B cell (primary cell): ENCODE results near the gene SFXN5. TPM values are rescaled to one million over a fixed set of nuclear protein-coding genes. Genes with fewer than 3 reads are reported as not detected.

ENCODE experiments used
- ATAC-seq: fragments of 200-7000 bp; cut with Tn5 transposase; one replicate; pipeline ENCODE4 v1.10.0; 2021; ENCODE audit warnings: low read depth, mild to moderate bottlenecking, moderate number of reproducible peaks, moderate library complexity
- CTCF ChIA-PET: fragments of 350-600 bp; sonication (Branson Sonifier 250); formaldehyde crosslinking; loops from one replicate; lab custom pipeline; 2021; ENCODE audit warnings: antibody characterized with exemption, inconsistent platforms; lab: Charles Lee
- POLR2A ChIA-PET: fragments of 350-600 bp; sonication (Branson Sonifier 250); formaldehyde crosslinking; loops from one replicate; lab custom pipeline; 2021; ENCODE audit warnings: antibody characterized with exemption; lab: Charles Lee
- DNase-seq: peaks from one replicate; pipeline ENCODE4 v3.0.0; 2013
- H2AFZ ChIP-seq: 2 replicates; pipeline ENCODE4 v1.6.1; 2012; ENCODE audit warnings: mild to moderate bottlenecking, low read depth, low read length; ENCODE audit not compliant: insufficient read depth, poor library complexity, severe bottlenecking
- H3K27ac ChIP-seq, 2 donors: 1 replicate in 1 of 2; 2 replicates in 1 of 2; pipeline ENCODE4 v1.5.1; 2012 to 2013; ENCODE audit warnings: low read length in 2 of 2, mild to moderate bottlenecking in 2 of 2, moderate library complexity in 1 of 2
- H3K27me3 ChIP-seq, 4 experiments: fragments of 200-600 bp in 1 of 4; sonication (generic) in 1 of 4; replicated peaks in 1 of 4; 1 replicate in 2 of 4; 2 replicates in 2 of 4; pipeline versions ENCODE4 v1.6.1 to v1.7.0; 2013 to 2016; ENCODE audit warnings: low read length in 3 of 4, mild to moderate bottlenecking in 2 of 4, mixed read lengths in 1 of 4, moderate library complexity in 1 of 4; ENCODE audit not compliant: insufficient read depth in 4 of 4, control insufficient read depth in 3 of 4; ENCODE audit errors: control extremely low read depth in 1 of 4
- H3K36me3 ChIP-seq, 2 experiments: replicated peaks in 1 of 2; 1 replicate in 1 of 2; 2 replicates in 1 of 2; pipeline versions ENCODE4 v1.6.1 to v1.7.1; 2013; ENCODE audit warnings: low read length in 1 of 2; ENCODE audit not compliant: insufficient read depth in 2 of 2, control insufficient read depth in 1 of 2; ENCODE audit errors: control extremely low read depth in 1 of 2, extremely low read depth in 1 of 2
- H3K4me1 ChIP-seq, 2 donors: fragments of 200-600 bp in 1 of 2; sonication (generic) in 1 of 2; 1 replicate in 1 of 2; 2 replicates in 1 of 2; pipeline versions ENCODE4 v1.5.1 to v1.6.1; 2013 to 2017; ENCODE audit warnings: low read length in 2 of 2; ENCODE audit not compliant: control insufficient read depth in 2 of 2, insufficient read depth in 2 of 2
- H3K4me2 ChIP-seq: replicated peaks from 2 replicates; pipeline ENCODE3; 2012; ENCODE audit warnings: mild to moderate bottlenecking, low read depth, low read length; ENCODE audit not compliant: poor library complexity, severe bottlenecking
- H3K4me3 ChIP-seq, 5 experiments: fragments of 200-600 bp in 1 of 5; sonication (generic) in 1 of 5; 1 replicate in 3 of 5; 2 replicates in 2 of 5; pipeline versions ENCODE4 v1.5.1 to v1.7.0; 2011 to 2016; ENCODE audit warnings: low read length in 4 of 5, mild to moderate bottlenecking in 4 of 5, low read depth in 2 of 5, control low read depth in 1 of 5, moderate library complexity in 1 of 5; ENCODE audit not compliant: insufficient read depth in 1 of 5; ENCODE audit errors: control extremely low read depth in 1 of 5, extremely low read depth in 1 of 5
- H3K79me2 ChIP-seq: fragments of 200-600 bp; sonication (generic); one replicate; pipeline ENCODE4 v1.6.0; 2016; ENCODE audit warnings: low read length; ENCODE audit not compliant: control insufficient read depth, insufficient read depth
- H3K9ac ChIP-seq: fragments of 200-600 bp; sonication (generic); 2 replicates; pipeline ENCODE4 v1.6.1; 2017; ENCODE audit warnings: mild to moderate bottlenecking, low read length, moderate library complexity
- H3K9me3 ChIP-seq, 3 donors: one replicate each; pipeline versions ENCODE4 v1.6.1 to v1.7.1; 2013; ENCODE audit warnings: low read length in 2 of 3; ENCODE audit not compliant: control insufficient read depth in 2 of 3, insufficient read depth in 1 of 3; ENCODE audit errors: control extremely low read depth in 1 of 3
- H4K20me1 ChIP-seq: 2 replicates; pipeline ENCODE4 v1.6.0; 2012; ENCODE audit warnings: mild to moderate bottlenecking, low read length; ENCODE audit not compliant: insufficient read depth, control insufficient read depth, poor library complexity, severe bottlenecking
- H3K27ac Mint-ChIP-seq: one replicate; pipeline ENCODE4 v1.8.0; 2021; ENCODE audit warnings: mixed read lengths
- H3K27me3 Mint-ChIP-seq: one replicate; pipeline ENCODE4 v1.8.0; 2021; ENCODE audit warnings: mixed read lengths
- H3K4me1 Mint-ChIP-seq: one replicate; pipeline ENCODE4 v1.8.0; 2021; ENCODE audit warnings: mixed read lengths
- H3K4me3 Mint-ChIP-seq: one replicate; pipeline ENCODE4 v1.8.0; 2021; ENCODE audit warnings: mixed read lengths
- H3K9me3 Mint-ChIP-seq: one replicate; pipeline ENCODE4 v1.8.0; 2022; ENCODE audit warnings: mixed read lengths; ENCODE audit not compliant: insufficient read depth
- CTCF ChIP-seq: fragments of 200-600 bp; IDR thresholded peaks from one replicate; pipeline ENCODE4 v1.8.0; 2022; ENCODE audit warnings: antibody characterized with exemption, mild to moderate bottlenecking
- EZH2 ChIP-seq: IDR thresholded peaks from 2 replicates; pipeline ENCODE4 v1.6.1; 2012; ENCODE audit warnings: borderline replicate concordance, low read depth, mild to moderate bottlenecking, moderate library complexity, low read length; ENCODE audit not compliant: insufficient read depth, poor library complexity, severe bottlenecking
- WGBS: methylation state at CpG from one replicate; pipeline ENCODE4 v1.1.5; 2013; ENCODE audit warnings: missing lambda C conversion rate; ENCODE audit not compliant: insufficient coverage; 5-methylcytosine and 5-hydroxymethylcytosine counted together
- intact Hi-C: fragments of 100-400 bp; cut with micrococcal nuclease; formaldehyde crosslinking; loops from one replicate; pipeline ENCODE4 v1.10.0; 2022
- polyA plus RNA-seq: library from polyadenylated mRNA; depleted of rRNA; stranded (reverse); fragments of >200 nt; gene quantifications from 2 replicates; pipeline ENCODE4 v1.2.3, GENCODE V29; 2012
- total RNA-seq, 2 donors: library from RNA; stranded (reverse); fragments of 120-200 nt in 1 of 2; gene quantifications; 1 replicate in 1 of 2; 2 replicates in 1 of 2; pipeline versions ENCODE4 v1.2.3 to v1.2.4, GENCODE V29; 2013 to 2022

SFXN5 gene
- total and polyA plus RNA-seq, 2 donors (not counting 1 experiment from before 2014, with no cell fraction given) = 8.0 to 16.9 TPM

GRCh38 chr2:72949045-72949444, 122.5 kb downstream of the SFXN5 start:
- Mint-ChIP-seq H3K9me3 (no peaks in the 10 kb centered on the region), H3K4me3 (no peak overlapping the region), H3K27ac (no peak overlapping the region), H3K27me3 (no peaks in the 10 kb centered on the region), H3K4me1 (no peaks in the 10 kb centered on the region)
- 94% methylated on average over 2 of the region's 2 CpGs for WGBS
- Histone ChIP-seq H3K27ac (no peak overlapping the region), H3K36me3 (no peaks in the 10 kb centered on the region), H2AFZ (no peak overlapping the region), H3K27me3 (no peaks in the 10 kb centered on the region), H3K4me2 (no peak overlapping the region), H3K9ac (no peak overlapping the region), H3K4me3 (no peak overlapping the region), H3K4me1 (no peaks in the 10 kb centered on the region), H3K79me2 (no peaks in the 10 kb centered on the region), H4K20me1 (no peaks in the 10 kb centered on the region), H3K9me3 (no peaks in the 10 kb centered on the region)
- intact Hi-C loops = no loop called here
- ChIA-PET CTCF (no interaction called here), POLR2A (no interaction called here)
- DNase-seq (no peak), ATAC-seq (no peak)
- no peak for TF ChIP-seq EZH2
- no peak for TF ChIP-seq CTCF

DNA sequence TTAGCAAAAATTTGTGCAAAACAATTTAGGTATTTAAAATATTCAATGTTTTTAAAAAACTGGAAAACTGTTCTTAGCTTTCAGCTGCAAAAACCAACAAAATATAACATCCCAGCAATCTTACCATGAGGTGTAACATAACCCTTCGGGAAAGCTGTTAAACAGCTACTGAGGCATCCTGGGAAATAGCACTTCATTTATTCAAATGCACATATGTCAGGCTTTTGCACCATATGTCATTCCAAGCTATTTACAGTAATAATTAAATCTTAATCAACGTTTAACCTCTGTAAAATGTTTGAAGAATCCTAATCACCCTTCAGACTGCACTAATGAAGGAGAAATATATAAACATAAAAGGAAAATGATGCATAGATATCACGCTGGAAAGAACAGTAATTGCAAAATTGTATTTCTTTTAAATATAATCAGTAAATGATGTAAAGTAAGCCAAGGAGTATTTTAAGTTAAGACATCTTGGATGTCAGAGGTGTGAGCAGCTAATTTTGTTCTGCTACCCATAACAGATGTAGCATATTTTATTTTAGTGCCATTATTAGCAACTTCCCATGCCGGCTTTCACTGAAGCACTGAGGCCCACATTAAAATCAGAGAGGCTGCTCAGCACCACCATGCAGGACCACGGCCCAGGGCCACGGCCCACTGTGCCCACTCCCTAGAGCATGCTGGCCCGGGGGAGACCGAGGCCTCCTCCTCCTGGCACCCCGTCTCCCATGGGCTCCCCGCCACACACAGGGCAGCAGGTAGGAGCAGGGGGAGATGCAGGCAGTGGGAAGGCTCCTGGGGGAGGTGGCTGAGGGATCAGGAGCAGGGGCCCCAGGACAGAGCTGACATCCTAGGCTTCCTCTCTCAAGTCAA, 123.3 kb downstream of the SFXN5 start:
- no peak overlapping the region for H3K27ac ChIP-seq
- H3K4me3 ChIP-seq = no peak overlapping the region
- H3K27me3 Mint-ChIP-seq = no peaks in the 10 kb centered on the region
- H4K20me1 ChIP-seq = no peaks in the 10 kb centered on the region
- no peak overlapping the region for H3K4me3 Mint-ChIP-seq
- no peaks in the 10 kb centered on the region for H3K9me3 ChIP-seq
- no peaks in the 10 kb centered on the region for H3K4me1 Mint-ChIP-seq
- intact Hi-C loops = no loop called here
- POLR2A ChIA-PET = no interaction called here
- WGBS = 98% methylated on average over 6 of the region's 10 CpGs
- no peak for DNase-seq
- TF ChIP-seq EZH2 = no peak
- TF ChIP-seq CTCF = no peak
- H3K27me3 ChIP-seq = no peaks in the 10 kb centered on the region
- no peak overlapping the region for H3K4me2 ChIP-seq
- no peaks in the 10 kb centered on the region for H3K9me3 Mint-ChIP-seq
- H3K27ac Mint-ChIP-seq = no peak overlapping the region
- H3K36me3 ChIP-seq = no peaks in the 10 kb centered on the region
- CTCF ChIA-PET = no interaction called here
- H3K4me1 ChIP-seq = no peaks in the 10 kb centered on the region
- ATAC-seq = no peak
- H2AFZ ChIP-seq = no peak overlapping the region
- no peak overlapping the region for H3K9ac ChIP-seq
- H3K79me2 ChIP-seq = no peaks in the 10 kb centered on the region
